GM12878 (cell line): ENCODE data around the gene CDX1. TPM values are rescaled to one million over a fixed set of nuclear protein-coding genes. Genes with fewer than 3 reads are reported as not detected.

Experiments
- ATAC-seq: fragments of 200-7000 bp; cut with Tn5 transposase; 3 replicates; pipeline ENCODE4 v1.9.1; 2020; ENCODE audit warnings: mild to moderate bottlenecking, moderate library complexity
- BruUV-seq: library from RNA; stranded (reverse); fragments of 400-500 nt; replicated peaks from 2 replicates; lab custom pipeline; 2021; lab: Mats Ljungman, UMichigan
- CTCF ChIA-PET: fragments of 300-600 bp; sonication (Branson Sonifier 250); formaldehyde crosslinking; extraction: SDS; loops from one replicate; lab custom pipeline; 2021; ENCODE audit warnings: inconsistent platforms; lab: Yijun Ruan, JAX
- POLR2A ChIA-PET: fragments of 350-600 bp; formaldehyde crosslinking; extraction: SDS; loops from one replicate; lab custom pipeline; 2021; ENCODE audit warnings: inconsistent platforms; lab: Charles Lee
- RAD21 ChIA-PET: fragments of 300-600 bp; sonication (Branson Sonifier 250); formaldehyde crosslinking; loops from one replicate; lab custom pipeline; 2023; ENCODE audit warnings: antibody characterized with exemption; ENCODE audit not compliant: unreplicated experiment; lab: Charles Lee
- SMC1A ChIA-PET: fragments of 300-600 bp; sonication (Branson Sonifier 250); formaldehyde crosslinking; loops from one replicate; lab custom pipeline; 2023; ENCODE audit not compliant: unreplicated experiment, uncharacterized antibody; lab: Charles Lee
- DNase-seq: peaks from one replicate; pipeline ENCODE4 v3.0.0-alpha.2; 2011; ENCODE audit warnings: low read depth, low spot score
- FAIRE-seq: peaks from 3 replicates; lab custom pipeline; 2011; peaks lifted over from hg19 to GRCh38; lab: Jason Lieb, UNC
- H2AFZ ChIP-seq: 2 replicates; pipeline ENCODE4 v1.6.0; 2011; ENCODE audit warnings: low read depth, low read length, control low read depth; ENCODE audit not compliant: control insufficient read depth
- H3K27ac ChIP-seq: 2 replicates; pipeline ENCODE4 v1.5.1; 2011; ENCODE audit warnings: control low read depth; ENCODE audit not compliant: control insufficient read depth, insufficient read depth
- H3K27me3 ChIP-seq, 2 experiments: replicated peaks in 1 of 2; 2 replicates each; pipeline versions ENCODE4 v1.6.0 to v1.6.1; 2011; ENCODE audit warnings: low read length in 1 of 2; ENCODE audit not compliant: control insufficient read depth in 2 of 2, insufficient read depth in 2 of 2
- H3K36me3 ChIP-seq, 2 experiments: 2 replicates each; pipeline ENCODE4 v1.5.1; 2011; ENCODE audit warnings: low read length in 1 of 2; ENCODE audit not compliant: control insufficient read depth in 2 of 2, insufficient read depth in 2 of 2
- H3K4me1 ChIP-seq: 2 replicates; pipeline ENCODE4 v1.6.1; 2011; ENCODE audit warnings: mild to moderate bottlenecking, low read length, moderate library complexity, mixed read lengths; ENCODE audit not compliant: control insufficient read depth, insufficient read depth
- H3K4me2 ChIP-seq: 2 replicates; pipeline ENCODE4 v1.6.0; 2011; ENCODE audit warnings: control low read depth; ENCODE audit not compliant: control insufficient read depth, insufficient read depth
- H3K4me3 ChIP-seq: fragments of 200-600 bp; sonication (generic); 2 replicates; pipeline ENCODE4 v1.5.1; 2016
- H3K79me2 ChIP-seq: 2 replicates; pipeline ENCODE4 v1.6.0; 2011; ENCODE audit warnings: low read length; ENCODE audit not compliant: control insufficient read depth, insufficient read depth
- H3K9ac ChIP-seq: 2 replicates; pipeline ENCODE4 v1.8.0; 2011; ENCODE audit warnings: low read length, control low read depth, mixed read lengths; ENCODE audit not compliant: control insufficient read depth, insufficient read depth
- H3K9me3 ChIP-seq: replicated peaks from 3 replicates; pipeline ENCODE4 v1.5.1; 2011; ENCODE audit warnings: mild to moderate bottlenecking, low read length; ENCODE audit not compliant: control insufficient read depth, insufficient read depth
- H4K20me1 ChIP-seq: 2 replicates; pipeline ENCODE4 v1.6.0; 2011; ENCODE audit not compliant: control insufficient read depth, insufficient read depth
- BMI1 ChIP-seq: fragments of 450-650 bp; IDR thresholded peaks from 2 replicates; pipeline ENCODE4 v1.6.1; 2016; ENCODE audit warnings: mild to moderate bottlenecking, moderate library complexity, borderline replicate concordance
- HDGF ChIP-seq: fragments of 450-650 bp; IDR thresholded peaks from 2 replicates; pipeline ENCODE4 v1.6.1; 2016; ENCODE audit warnings: antibody characterized with exemption
- MTA3 ChIP-seq: IDR thresholded peaks from 2 replicates; pipeline ENCODE4 v1.6.1; 2012; ENCODE audit warnings: low read length, inconsistent platforms, borderline replicate concordance
- NFYB ChIP-seq: IDR thresholded peaks from 2 replicates; pipeline ENCODE4 v1.6.1; 2011; ENCODE audit warnings: low read depth, mild to moderate bottlenecking, low read length, improper control_type of control experiment, moderate library complexity; ENCODE audit not compliant: insufficient read depth
- PBX3 ChIP-seq: IDR thresholded peaks from 2 replicates; pipeline ENCODE4 v1.6.1; 2011; ENCODE audit warnings: mild to moderate bottlenecking, low read depth, low read length, moderate library complexity; ENCODE audit not compliant: insufficient replicate concordance
- PKNOX1 ChIP-seq: fragments of 450-650 bp; IDR thresholded peaks from 2 replicates; pipeline ENCODE4 v1.6.1; 2016; ENCODE audit warnings: mild to moderate bottlenecking
- POLR2AphosphoS5 ChIP-seq: IDR thresholded peaks from 2 replicates; pipeline ENCODE4 v1.6.1; 2011; ENCODE audit warnings: mild to moderate bottlenecking, low read length, inconsistent platforms
- SIX5 ChIP-seq: IDR thresholded peaks from 2 replicates; pipeline ENCODE4 v1.6.1; 2011; ENCODE audit warnings: mild to moderate bottlenecking, low read depth, low read length, moderate library complexity; ENCODE audit not compliant: severe bottlenecking
- SMAD5 ChIP-seq: IDR thresholded peaks from 2 replicates; pipeline ENCODE4 v1.6.1; 2016; ENCODE audit warnings: antibody characterized with exemption, low read depth
- ZNF687 ChIP-seq: fragments of 450-650 bp; IDR thresholded peaks from 2 replicates; pipeline ENCODE4 v1.6.1; 2017; ENCODE audit warnings: mild to moderate bottlenecking, moderate library complexity
- WGBS: methylation state at CpG from one replicate; pipeline ENCODE4 v1.1.6; 2016; ENCODE audit warnings: low lambda C conversion rate; ENCODE audit not compliant: insufficient replicate concordance, insufficient coverage; ENCODE audit errors: missing lambda C conversion rate; 5-methylcytosine and 5-hydroxymethylcytosine counted together
- in situ Hi-C: fragments of 300-500 bp; cut with MboI; formaldehyde crosslinking; loops from 9 replicates; pipeline ENCODE4 v1.14.3; 2018; ENCODE audit warnings: mixed read lengths
- intact Hi-C: fragments of 100-400 bp; cut with micrococcal nuclease; formaldehyde crosslinking; loops from one replicate; pipeline ENCODE4 v1.14.2; 2022; ENCODE audit not compliant: unreplicated experiment
- polyA plus RNA-seq, 11 experiments: library from polyadenylated mRNA; depleted of rRNA in 4 of 11; unstranded in 6 of 11; stranded (reverse) in 5 of 11; fragments of >200 nt; fragmentation: Nextera tagmentation in 4 of 11; fragmentation: Illumina TruSeq in 1 of 11; extraction: Ambion mirVana in 4 of 11; extraction: Trizol in 1 of 11; gene quantifications; 1 replicate in 1 of 11; 2 replicates in 10 of 11; pipeline versions ENCODE4 v1.2.1 to v1.2.3, GENCODE V29; 2011 to 2016; ENCODE audit warnings: inconsistent platforms in 2 of 11, missing spikeins in 2 of 11, low read depth in 1 of 11
- total RNA-seq, 4 experiments: library from RNA; depleted of rRNA in 3 of 4; stranded (reverse); fragments of >200 nt in 3 of 4; fragmentation: Illumina TruSeq in 1 of 4; extraction: Trizol in 1 of 4; gene quantifications; 2 replicates each; pipeline versions ENCODE4 v1.2.1 to v1.2.3, GENCODE V29; 2013 to 2021
- TF ChIP-seq, protein P1 (sequence below): IDR thresholded peaks from 2 replicates; pipeline ENCODE4 v1.6.1; 2012; ENCODE audit warnings: improper control_type of control experiment, low read depth, low read length; ENCODE audit not compliant: insufficient replicate concordance

CDX1 gene
- total and polyA plus RNA-seq, 10 of the 15 experiments (the other 5 are each of a cell fraction or from before 2014, with no cell fraction given), result not detected

DNA sequence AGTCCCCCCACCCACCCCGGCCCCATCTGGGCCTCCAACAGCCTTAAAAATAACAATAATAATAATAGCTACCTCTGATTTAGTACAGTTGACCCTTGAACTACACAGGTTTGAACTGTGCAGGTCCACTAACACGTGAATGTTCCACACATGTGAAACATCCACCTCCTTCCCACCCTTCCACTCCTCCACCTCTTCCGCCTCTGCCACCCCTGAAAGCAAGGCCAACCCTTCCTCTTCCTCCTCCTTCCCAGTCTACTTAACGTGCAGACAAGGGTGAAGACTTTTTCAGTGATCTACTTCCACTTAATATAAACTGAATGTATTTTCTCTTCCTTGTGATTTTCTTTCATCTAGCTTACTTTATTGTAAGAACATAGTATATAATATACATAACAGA is 21.7 kb upstream of the CDX1 start:
- ChIA-PET POLR2A (interaction anchor here (0.7 to 0.8 kb wide), 2 partner anchors 15 to 116 kb away, joined by 3 read pairs; no protein-coding TSS in a partner anchor), SMC1A (interaction anchor here (0.7 to 1.7 kb wide), 3 partner anchors 11 to 18 kb away, joined by 3 to 10 read pairs (median 5); partner anchors contain the start of gene PDGFRB), RAD21 (interaction anchor here (1.6 kb wide), 1 partner anchor 11 kb away, joined by 13 read pairs; the partner anchor contains the start of gene PDGFRB), CTCF (interaction anchor here (0.8 to 1.7 kb wide), 7 partner anchors 10 to 97 kb away, joined by 3 to 11 read pairs (median 3); partner anchors contain the start of gene PDGFRB)
- Histone ChIP-seq H3K4me2 (no peak overlapping the region), H4K20me1 (no peaks in the 10 kb centered on the region), H3K9ac (no peak overlapping the region), H3K4me1 (no peaks in the 10 kb centered on the region), H3K79me2 (no peaks in the 10 kb centered on the region), H3K27me3 (no peaks in the 10 kb centered on the region), H2AFZ (no peak overlapping the region), H3K9me3 (no peaks in the 10 kb centered on the region), H3K4me3 (no peak overlapping the region), H3K36me3 (no peaks in the 10 kb centered on the region), H3K27ac (no peak overlapping the region)
- FAIRE-seq (no peak), ATAC-seq (no peak), DNase-seq (no peak)
- in situ Hi-C loops (no loop called here), intact Hi-C loops (no loop called here)
- BruUV-seq, result no TSS peak
- WGBS, result 0% methylated on average over 4 of the region's 4 CpGs
- TF ChIP-seq PBX3 (no peak), ZNF687 (no peak), HDGF (no peak), POLR2AphosphoS5 (no peak), NFYB (no peak), SMAD5 (no peak), MTA3 (no peak), BMI1 (no peak), SIX5 (no peak), PKNOX1 (no peak)
- TF ChIP-seq, protein P1, sequence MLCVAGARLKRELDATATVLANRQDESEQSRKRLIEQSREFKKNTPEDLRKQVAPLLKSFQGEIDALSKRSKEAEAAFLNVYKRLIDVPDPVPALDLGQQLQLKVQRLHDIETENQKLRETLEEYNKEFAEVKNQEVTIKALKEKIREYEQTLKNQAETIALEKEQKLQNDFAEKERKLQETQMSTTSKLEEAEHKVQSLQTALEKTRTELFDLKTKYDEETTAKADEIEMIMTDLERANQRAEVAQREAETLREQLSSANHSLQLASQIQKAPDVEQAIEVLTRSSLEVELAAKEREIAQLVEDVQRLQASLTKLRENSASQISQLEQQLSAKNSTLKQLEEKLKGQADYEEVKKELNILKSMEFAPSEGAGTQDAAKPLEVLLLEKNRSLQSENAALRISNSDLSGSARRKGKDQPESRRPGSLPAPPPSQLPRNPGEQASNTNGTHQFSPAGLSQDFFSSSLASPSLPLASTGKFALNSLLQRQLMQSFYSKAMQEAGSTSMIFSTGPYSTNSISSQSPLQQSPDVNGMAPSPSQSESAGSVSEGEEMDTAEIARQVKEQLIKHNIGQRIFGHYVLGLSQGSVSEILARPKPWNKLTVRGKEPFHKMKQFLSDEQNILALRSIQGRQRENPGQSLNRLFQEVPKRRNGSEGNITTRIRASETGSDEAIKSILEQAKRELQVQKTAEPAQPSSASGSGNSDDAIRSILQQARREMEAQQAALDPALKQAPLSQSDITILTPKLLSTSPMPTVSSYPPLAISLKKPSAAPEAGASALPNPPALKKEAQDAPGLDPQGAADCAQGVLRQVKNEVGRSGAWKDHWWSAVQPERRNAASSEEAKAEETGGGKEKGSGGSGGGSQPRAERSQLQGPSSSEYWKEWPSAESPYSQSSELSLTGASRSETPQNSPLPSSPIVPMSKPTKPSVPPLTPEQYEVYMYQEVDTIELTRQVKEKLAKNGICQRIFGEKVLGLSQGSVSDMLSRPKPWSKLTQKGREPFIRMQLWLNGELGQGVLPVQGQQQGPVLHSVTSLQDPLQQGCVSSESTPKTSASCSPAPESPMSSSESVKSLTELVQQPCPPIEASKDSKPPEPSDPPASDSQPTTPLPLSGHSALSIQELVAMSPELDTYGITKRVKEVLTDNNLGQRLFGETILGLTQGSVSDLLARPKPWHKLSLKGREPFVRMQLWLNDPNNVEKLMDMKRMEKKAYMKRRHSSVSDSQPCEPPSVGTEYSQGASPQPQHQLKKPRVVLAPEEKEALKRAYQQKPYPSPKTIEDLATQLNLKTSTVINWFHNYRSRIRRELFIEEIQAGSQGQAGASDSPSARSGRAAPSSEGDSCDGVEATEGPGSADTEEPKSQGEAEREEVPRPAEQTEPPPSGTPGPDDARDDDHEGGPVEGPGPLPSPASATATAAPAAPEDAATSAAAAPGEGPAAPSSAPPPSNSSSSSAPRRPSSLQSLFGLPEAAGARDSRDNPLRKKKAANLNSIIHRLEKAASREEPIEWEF, result no peak
